Endodermal cell (in vitro differentiated cells): ENCODE data around the gene FBXO33. TPM values are rescaled to one million over a fixed set of nuclear protein-coding genes. Genes with fewer than 3 reads are reported as not detected.

Experiments used
- DNase-seq: peaks from one replicate; pipeline ENCODE4 v3.0.0-alpha.2; 2017
- H3K27ac ChIP-seq: 2 replicates; pipeline ENCODE4 v1.5.1; 2013; ENCODE audit warnings: mild to moderate bottlenecking, low read depth, low read length, moderate library complexity
- H3K27me3 ChIP-seq: 2 replicates; pipeline ENCODE4 v1.6.1; 2013; ENCODE audit warnings: mild to moderate bottlenecking, low read length, moderate library complexity; ENCODE audit not compliant: insufficient read depth, control insufficient read depth, poor library complexity, severe bottlenecking
- H3K36me3 ChIP-seq: 2 replicates; pipeline ENCODE4 v1.7.0; 2013; ENCODE audit warnings: mild to moderate bottlenecking, low read length, moderate library complexity; ENCODE audit not compliant: control insufficient read depth, insufficient read depth
- H3K4me1 ChIP-seq: one replicate; pipeline ENCODE4 v1.7.0; 2013; ENCODE audit warnings: low read length; ENCODE audit not compliant: control insufficient read depth, insufficient read depth
- H3K4me3 ChIP-seq: 2 replicates; pipeline ENCODE4 v1.5.1; 2013; ENCODE audit warnings: mild to moderate bottlenecking, low read length, moderate library complexity
- H3K9ac ChIP-seq: 2 replicates; pipeline ENCODE4 v1.6.1; 2013; ENCODE audit warnings: mild to moderate bottlenecking, low read length, moderate library complexity; ENCODE audit not compliant: poor library complexity, severe bottlenecking; ENCODE audit errors: extremely low read depth
- H3K9me3 ChIP-seq: 2 replicates; pipeline ENCODE4 v1.6.1; 2013; ENCODE audit warnings: mild to moderate bottlenecking, low read length, moderate library complexity; ENCODE audit not compliant: control insufficient read depth
- H3K27ac Mint-ChIP-seq: 2 replicates; pipeline ENCODE4 v1.8.0; 2020; ENCODE audit warnings: mixed read lengths
- H3K27me3 Mint-ChIP-seq: 2 replicates; pipeline ENCODE4 v1.8.0; 2021; ENCODE audit warnings: mild to moderate bottlenecking, mixed read lengths; ENCODE audit not compliant: insufficient read depth
- H3K36me3 Mint-ChIP-seq: 2 replicates; pipeline ENCODE4 v1.8.0; 2020; ENCODE audit warnings: low read depth, mixed read lengths
- H3K4me1 Mint-ChIP-seq: 2 replicates; pipeline ENCODE4 v1.8.0; 2020; ENCODE audit warnings: mixed read lengths
- H3K4me3 Mint-ChIP-seq: 2 replicates; pipeline ENCODE4 v1.8.0; 2020; ENCODE audit warnings: mild to moderate bottlenecking, moderate library complexity, mixed read lengths
- H3K9me3 Mint-ChIP-seq: 2 replicates; pipeline ENCODE4 v1.8.0; 2020; ENCODE audit warnings: mild to moderate bottlenecking, mixed read lengths
- CTCF ChIP-seq: fragments of 200-600 bp; sonication (generic); conservative IDR thresholded peaks from 2 replicates; pipeline ENCODE4 v1.5.0; 2021; ENCODE audit warnings: antibody characterized with exemption, mild to moderate bottlenecking
- WGBS, 2 experiments: methylation state at CpG; one replicate each; pipeline versions ENCODE4 v1.1.5 to v1.1.7; 2013; ENCODE audit warnings: missing lambda C conversion rate in 2 of 2, mixed read lengths in 1 of 2; ENCODE audit not compliant: insufficient coverage in 1 of 2, insufficient read length in 1 of 2; 5-methylcytosine and 5-hydroxymethylcytosine counted together
- total RNA-seq, 2 donors: library from RNA; stranded (reverse); fragmentation: NEBNext Ultra II Directional in 1 of 2; extraction: Animal tissue kit (Norgen Biotek cat#: 25700) in 1 of 2; gene quantifications; 2 replicates in 1 of 2; 3 replicates in 1 of 2; pipeline ENCODE4 v1.2.1, GENCODE V29; 2021

The FBXO33 gene
- total RNA-seq, 2 donors from 2014 or later: 10.2 to 12.8 TPM

- Mint-ChIP-seq H3K36me3 (no peaks in the 10 kb centered on the region), H3K4me1 (peaks cover 21% of the 10 kb centered on the region), H3K4me3 (no peak overlapping the region), H3K27ac (no peak overlapping the region), H3K9me3 (no peaks in the 10 kb centered on the region), H3K27me3 (no peaks in the 10 kb centered on the region)
- no CpG with 5 or more reads among the region's 3 CpGs for WGBS, 2 experiments
- no peaks in the 10 kb centered on the region for H3K27me3 ChIP-seq
- no peaks in the 10 kb centered on the region for H3K36me3 ChIP-seq
- no peak for TF ChIP-seq CTCF
- no peaks in the 10 kb centered on the region for H3K9me3 ChIP-seq
- H3K4me1 ChIP-seq: peaks cover 7% of the 10 kb centered on the region
- no peak for DNase-seq
- no peak overlapping the region for H3K9ac ChIP-seq
- H3K27ac ChIP-seq: no peak overlapping the region
- H3K4me3 ChIP-seq: no peak overlapping the region
Measured at GRCh38 chr14:39425947-39426346, 6.3 kb downstream of the FBXO33 start.

GRCh38 chr14:39423793-39424192 lies 8.4 kb downstream of the FBXO33 start:
- Mint-ChIP-seq H3K9me3 (no peaks in the 10 kb centered on the region), H3K36me3 (no peaks in the 10 kb centered on the region), H3K4me1 (peaks cover 9% of the 10 kb centered on the region), H3K27ac (no peak overlapping the region), H3K4me3 (no peak overlapping the region), H3K27me3 (no peaks in the 10 kb centered on the region)
- no peaks in the 10 kb centered on the region for H3K9me3 ChIP-seq
- H3K9ac ChIP-seq: no peak overlapping the region
- no peak overlapping the region for H3K27ac ChIP-seq
- H3K4me3 ChIP-seq: no peak overlapping the region
- 92 to 100% methylated on average over 2 to 3 of the region's 3 CpGs for WGBS, 2 experiments
- no peaks in the 10 kb centered on the region for H3K27me3 ChIP-seq
- H3K4me1 ChIP-seq: peaks cover 4% of the 10 kb centered on the region
- TF ChIP-seq CTCF: no peak
- no peak for DNase-seq
- H3K36me3 ChIP-seq: no peaks in the 10 kb centered on the region

GRCh38 chr14:39422243-39422642 lies 10.0 kb downstream of the FBXO33 start:
- Mint-ChIP-seq H3K9me3 (peaks cover 5% of the 10 kb centered on the region), H3K27ac (no peak overlapping the region), H3K36me3 (peaks cover under 1% of the 10 kb centered on the region), H3K27me3 (no peaks in the 10 kb centered on the region), H3K4me1 (peaks cover 9% of the 10 kb centered on the region), H3K4me3 (no peak overlapping the region)
- peaks cover 4% of the 10 kb centered on the region for H3K4me1 ChIP-seq
- H3K27ac ChIP-seq: no peak overlapping the region
- H3K9ac ChIP-seq: no peak overlapping the region
- DNase-seq: no peak
- peaks cover 5% of the 10 kb centered on the region for H3K9me3 ChIP-seq
- no peak overlapping the region for H3K4me3 ChIP-seq
- no peak for TF ChIP-seq CTCF
- H3K27me3 ChIP-seq: no peaks in the 10 kb centered on the region
- no peaks in the 10 kb centered on the region for H3K36me3 ChIP-seq
